Astrocyte (in vitro differentiated cells and primary cell): ENCODE measurements around the gene NUP98.

Experiments used
- EZH2 ChIP-seq: IDR thresholded peaks from 2 replicates; pipeline ENCODE4 v1.6.1; 2012; ENCODE audit warnings: mild to moderate bottlenecking, low read length, inconsistent platforms; ENCODE audit not compliant: insufficient read depth
- TF ChIP-seq, protein P1 (sequence below): IDR thresholded peaks from 2 replicates; pipeline ENCODE4 v1.5.1; 2011; ENCODE audit warnings: low read depth, mild to moderate bottlenecking, inconsistent platforms, low read length, moderate library complexity; ENCODE audit not compliant: insufficient read depth

DNA sequence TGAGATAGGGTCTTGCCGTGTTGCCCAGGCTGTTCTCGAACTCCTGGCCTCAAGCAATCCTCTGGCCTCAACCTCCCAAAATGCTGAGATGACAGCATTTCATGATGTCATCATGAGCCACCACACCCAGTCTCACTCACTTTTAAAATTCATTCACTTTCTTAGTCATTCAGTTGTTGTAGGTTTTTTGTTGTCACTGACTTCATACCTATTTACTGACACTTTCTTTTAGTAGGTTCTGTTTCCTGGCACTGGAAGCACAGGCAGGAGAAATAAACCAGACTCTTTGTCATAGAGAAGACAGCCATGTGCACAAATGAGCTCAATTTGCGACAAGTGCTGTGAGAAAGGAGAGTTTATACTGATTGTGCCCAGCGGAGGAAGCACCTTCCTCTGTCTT, 166.0 kb downstream of the NUP98 start:
- TF ChIP-seq, protein P1, sequence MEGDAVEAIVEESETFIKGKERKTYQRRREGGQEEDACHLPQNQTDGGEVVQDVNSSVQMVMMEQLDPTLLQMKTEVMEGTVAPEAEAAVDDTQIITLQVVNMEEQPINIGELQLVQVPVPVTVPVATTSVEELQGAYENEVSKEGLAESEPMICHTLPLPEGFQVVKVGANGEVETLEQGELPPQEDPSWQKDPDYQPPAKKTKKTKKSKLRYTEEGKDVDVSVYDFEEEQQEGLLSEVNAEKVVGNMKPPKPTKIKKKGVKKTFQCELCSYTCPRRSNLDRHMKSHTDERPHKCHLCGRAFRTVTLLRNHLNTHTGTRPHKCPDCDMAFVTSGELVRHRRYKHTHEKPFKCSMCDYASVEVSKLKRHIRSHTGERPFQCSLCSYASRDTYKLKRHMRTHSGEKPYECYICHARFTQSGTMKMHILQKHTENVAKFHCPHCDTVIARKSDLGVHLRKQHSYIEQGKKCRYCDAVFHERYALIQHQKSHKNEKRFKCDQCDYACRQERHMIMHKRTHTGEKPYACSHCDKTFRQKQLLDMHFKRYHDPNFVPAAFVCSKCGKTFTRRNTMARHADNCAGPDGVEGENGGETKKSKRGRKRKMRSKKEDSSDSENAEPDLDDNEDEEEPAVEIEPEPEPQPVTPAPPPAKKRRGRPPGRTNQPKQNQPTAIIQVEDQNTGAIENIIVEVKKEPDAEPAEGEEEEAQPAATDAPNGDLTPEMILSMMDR: no peak
- TF ChIP-seq EZH2: no peak
